SK-N-SH treated with all-trans-retinoic acid at 6 μM for 48 hours (cell line): ENCODE data around the gene PTPRB.

ENCODE experiments used
- ATAC-seq: fragments of 200-7000 bp; cut with Tn5 transposase; 3 replicates; pipeline ENCODE4 v1.9.1; 2020; ENCODE audit warnings: mild to moderate bottlenecking, moderate library complexity
- ARNTL ChIP-seq: fragments of 450-650 bp; formaldehyde crosslinking; IDR thresholded peaks from 2 replicates; pipeline ENCODE4 v1.5.0; 2020; ENCODE audit warnings: low read depth, mild to moderate bottlenecking, moderate library complexity, borderline replicate concordance
- BACH2 ChIP-seq: fragments of 250-450 bp; sonication (Bioruptor Pico); IDR thresholded peaks from 2 replicates; pipeline ENCODE4 v1.9.0; 2021; ENCODE audit warnings: mild to moderate bottlenecking, borderline replicate concordance
- CREB5 ChIP-seq: fragments of 250-450 bp; sonication (Bioruptor Pico); IDR thresholded peaks from 2 replicates; pipeline ENCODE4 v1.5.1; 2020; ENCODE audit warnings: low read depth, mild to moderate bottlenecking, moderate library complexity
- CSDC2 ChIP-seq: fragments of 250-450 bp; sonication (Bioruptor Pico); IDR thresholded peaks from 2 replicates; pipeline ENCODE4 v1.5.0; 2020; ENCODE audit warnings: mild to moderate bottlenecking, moderate library complexity
- CSRNP3 ChIP-seq: fragments of 250-450 bp; sonication (Bioruptor Pico); IDR thresholded peaks from 2 replicates; pipeline ENCODE4 v1.5.1; 2021; ENCODE audit warnings: mild to moderate bottlenecking, moderate library complexity
- ESRRG ChIP-seq: fragments of 250-450 bp; sonication (Bioruptor Pico); IDR thresholded peaks from 2 replicates; pipeline ENCODE4 v1.6.1; 2021; ENCODE audit warnings: mild to moderate bottlenecking
- GLIS3 ChIP-seq: fragments of 250-450 bp; sonication (Bioruptor Pico); IDR thresholded peaks from 2 replicates; pipeline ENCODE4 v1.5.0; 2020; ENCODE audit warnings: mild to moderate bottlenecking, moderate library complexity
- ISL1 ChIP-seq: fragments of 250-450 bp; sonication (Bioruptor Pico); IDR thresholded peaks from 2 replicates; pipeline ENCODE4 v2.1.2; 2022; ENCODE audit warnings: mild to moderate bottlenecking, moderate library complexity
- OSR1 ChIP-seq: fragments of 250-450 bp; sonication (Bioruptor Pico); IDR thresholded peaks from 2 replicates; pipeline ENCODE4 v1.8.0; 2022; ENCODE audit warnings: moderate library complexity, mild to moderate bottlenecking, inconsistent platforms
- PATZ1 ChIP-seq: fragments of 250-450 bp; sonication (Bioruptor Pico); IDR thresholded peaks from 2 replicates; pipeline ENCODE4 v1.8.0; 2020; ENCODE audit warnings: mild to moderate bottlenecking, moderate library complexity, borderline replicate concordance
- POU6F1 ChIP-seq: fragments of 250-450 bp; sonication (Bioruptor Pico); IDR thresholded peaks from 2 replicates; pipeline ENCODE4 v1.8.0; 2021; ENCODE audit warnings: low read depth, mild to moderate bottlenecking, moderate library complexity, borderline replicate concordance
- PPARA ChIP-seq: fragments of 250-450 bp; sonication (Bioruptor Pico); IDR thresholded peaks from 2 replicates; pipeline ENCODE4 v1.5.0; 2020; ENCODE audit warnings: mild to moderate bottlenecking, borderline replicate concordance
- RARB ChIP-seq: fragments of 250-450 bp; sonication (Bioruptor Pico); IDR thresholded peaks from 2 replicates; pipeline ENCODE4 v1.8.0; 2021; ENCODE audit warnings: mild to moderate bottlenecking, moderate library complexity
- SNAI2 ChIP-seq: fragments of 250-450 bp; sonication (Bioruptor Pico); IDR thresholded peaks from 2 replicates; pipeline ENCODE4 v1.5.0; 2020; ENCODE audit warnings: mild to moderate bottlenecking, moderate library complexity
- TCF4 ChIP-seq: fragments of 250-450 bp; sonication (Bioruptor Pico); IDR thresholded peaks from 2 replicates; pipeline ENCODE4 v1.8.0; 2021; ENCODE audit warnings: mild to moderate bottlenecking, moderate library complexity, borderline replicate concordance
- TOX ChIP-seq: fragments of 250-450 bp; sonication (Bioruptor Pico); IDR thresholded peaks from 2 replicates; pipeline ENCODE4 v1.8.0; 2021; ENCODE audit warnings: mild to moderate bottlenecking, moderate library complexity, borderline replicate concordance
- TSHZ2 ChIP-seq: fragments of 250-450 bp; sonication (Bioruptor Pico); IDR thresholded peaks from 2 replicates; pipeline ENCODE4 v1.5.0; 2020; ENCODE audit warnings: mild to moderate bottlenecking, moderate library complexity
- ZC3H10 ChIP-seq: fragments of 250-450 bp; sonication (Bioruptor Pico); IDR thresholded peaks from 2 replicates; pipeline ENCODE4 v1.5.1; 2021; ENCODE audit warnings: mild to moderate bottlenecking, moderate library complexity
- ZFP30 ChIP-seq: fragments of 450-650 bp; formaldehyde crosslinking; IDR thresholded peaks from 2 replicates; pipeline ENCODE4 v1.5.0; 2022; ENCODE audit warnings: mild to moderate bottlenecking, moderate library complexity
- ZNF565 ChIP-seq: fragments of 450-650 bp; formaldehyde crosslinking; conservative IDR thresholded peaks from 2 replicates; pipeline ENCODE4 v1.5.0; 2020; ENCODE audit warnings: low read depth, mild to moderate bottlenecking, moderate library complexity
- ZNF70 ChIP-seq: fragments of 450-650 bp; formaldehyde crosslinking; IDR thresholded peaks from 2 replicates; pipeline ENCODE4 v1.5.0; 2020; ENCODE audit warnings: mild to moderate bottlenecking, moderate library complexity
- ZNF8 ChIP-seq: fragments of 450-650 bp; formaldehyde crosslinking; IDR thresholded peaks from 2 replicates; pipeline ENCODE4 v1.5.0; 2020; ENCODE audit warnings: mild to moderate bottlenecking, moderate library complexity

Gene PTPRB

GRCh38 chr12:70487440-70487839 lies 149.8 kb downstream of the PTPRB start (continued):
- TF ChIP-seq ZFP30 (CRISPR knock-in tag) = no peak
- no peak for TF ChIP-seq CSDC2 (CRISPR knock-in tag)
- TF ChIP-seq CREB5 = no peak
- TF ChIP-seq ZC3H10 (CRISPR knock-in tag) = no peak
- TF ChIP-seq PPARA (CRISPR knock-in tag) = no peak

GRCh38 chr12:70486588-70486987 lies 150.6 kb downstream of the PTPRB start:
- no peak for TF ChIP-seq RARB (CRISPR knock-in tag)
- TF ChIP-seq OSR1 (CRISPR knock-in tag) = no peak
- no peak for TF ChIP-seq TOX
- TF ChIP-seq TSHZ2 = no peak
- no peak for TF ChIP-seq CSRNP3 (CRISPR knock-in tag)
- TF ChIP-seq ZNF565 (CRISPR knock-in tag) = no peak
- no peak for TF ChIP-seq POU6F1 (CRISPR knock-in tag)
- no peak for TF ChIP-seq ZFP30 (CRISPR knock-in tag)
- ATAC-seq = no peak

GRCh38 chr12:70485704-70486103 lies 151.5 kb downstream of the PTPRB start:
- no peak for ATAC-seq
- TF ChIP-seq RARB (CRISPR knock-in tag) = no peak
- no peak for TF ChIP-seq ZNF565 (CRISPR knock-in tag)
- TF ChIP-seq BACH2 = no peak
- no peak for TF ChIP-seq ZNF70 (CRISPR knock-in tag)
- TF ChIP-seq TCF4 (CRISPR knock-in tag) = no peak
- TF ChIP-seq ZFP30 (CRISPR knock-in tag) = no peak
- TF ChIP-seq ZNF8 (CRISPR knock-in tag) = no peak
- no peak for TF ChIP-seq GLIS3
- TF ChIP-seq ISL1 = no peak
- TF ChIP-seq CSRNP3 (CRISPR knock-in tag) = no peak
- no peak for TF ChIP-seq SNAI2 (CRISPR knock-in tag)
- no peak for TF ChIP-seq ARNTL
- no peak for TF ChIP-seq OSR1 (CRISPR knock-in tag)
- no peak for TF ChIP-seq TSHZ2
- no peak for TF ChIP-seq PATZ1 (CRISPR knock-in tag)
- no peak for TF ChIP-seq ESRRG (CRISPR knock-in tag)
- no peak for TF ChIP-seq POU6F1 (CRISPR knock-in tag)
